Measurements from ENCODE around the gene PDE3B.
"Not testable (repeated sequence)": the region's sequence is repeated elsewhere in the genome, so short reads cannot be mapped to it uniquely, and the experiment has no call there.

The PDE3B gene

DNA sequence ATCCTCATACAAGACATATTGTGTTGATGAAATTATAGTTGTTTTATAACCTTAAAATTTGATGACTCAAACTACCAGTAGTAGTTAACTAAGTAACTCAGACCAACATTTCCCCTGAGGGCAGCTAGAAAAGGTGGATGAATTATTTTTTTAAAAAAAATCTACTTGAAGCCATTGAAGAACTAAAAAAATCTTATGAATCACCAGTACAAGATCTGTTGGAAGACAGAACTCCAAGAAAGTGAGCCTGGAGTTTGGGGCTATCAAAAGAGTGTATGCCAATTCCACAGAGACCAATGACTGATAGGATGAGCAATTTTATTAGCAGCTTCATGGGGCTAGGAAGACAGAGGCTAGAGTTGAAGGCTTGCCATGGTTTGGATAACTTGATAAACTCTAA, 176.0 kb downstream of the PDE3B start:
- no peak for DNase-seq

DNA sequence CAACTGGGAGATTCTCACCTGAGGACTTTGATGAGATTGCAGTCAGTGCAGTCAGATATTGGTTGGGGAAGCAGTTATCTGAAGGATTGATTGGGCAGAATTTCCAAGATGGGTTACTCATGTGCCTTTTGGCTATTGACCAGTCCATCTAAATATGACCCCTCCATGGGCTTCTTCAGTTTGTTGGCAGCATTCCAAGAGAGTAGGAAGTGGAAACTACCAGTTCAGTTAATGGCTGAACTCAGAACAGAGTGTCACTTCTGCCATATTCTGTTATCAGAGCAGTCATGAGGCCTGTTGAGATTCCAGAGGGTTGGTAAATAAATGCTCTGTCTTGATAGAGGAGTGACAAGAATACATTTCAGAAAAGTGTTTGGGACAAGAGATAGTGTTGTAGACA, 177.4 kb downstream of the PDE3B start:
- DNase-seq: no peak

- DNase-seq: no peak
Measured at GRCh38 chr11:14826600-14826999, 183.0 kb downstream of the PDE3B start.

GRCh38 chr11:14835496-14836492, 192.2 kb downstream of the PDE3B start:
- DNase-seq: no peak

DNA sequence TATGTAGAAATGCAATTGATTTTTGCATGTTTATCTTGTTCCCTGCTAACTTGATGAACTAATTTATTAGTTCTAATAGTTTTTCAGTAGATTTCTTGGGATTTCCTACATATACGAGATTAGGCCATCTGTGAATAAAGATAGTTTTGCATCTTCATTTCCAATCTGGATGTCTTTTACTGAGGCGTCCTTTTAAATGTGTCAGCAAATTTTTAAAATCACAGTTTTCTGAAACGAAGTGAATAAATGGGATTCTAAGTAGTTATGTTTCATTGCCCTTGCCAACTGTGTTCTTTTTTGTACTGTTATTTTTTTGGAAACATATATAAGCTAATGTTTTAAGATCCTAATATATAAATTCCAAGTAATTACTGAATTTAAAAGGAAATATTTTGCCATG, 198.4 kb downstream of the PDE3B start:
- DNase-seq: no peak

- no peak for DNase-seq
Measured at GRCh38 chr11:14852571-14853177, 209.1 kb downstream of the PDE3B start.

GRCh38 chr11:14854057-14854456, 210.5 kb downstream of the PDE3B start:
- no peak for DNase-seq

- no peak for DNase-seq
Measured at GRCh38 chr11:14855890-14856289, 212.3 kb downstream of the PDE3B start.

- DNase-seq: no peak
Measured at GRCh38 chr11:14857621-14858020, 214.0 kb downstream of the PDE3B start.

DNA sequence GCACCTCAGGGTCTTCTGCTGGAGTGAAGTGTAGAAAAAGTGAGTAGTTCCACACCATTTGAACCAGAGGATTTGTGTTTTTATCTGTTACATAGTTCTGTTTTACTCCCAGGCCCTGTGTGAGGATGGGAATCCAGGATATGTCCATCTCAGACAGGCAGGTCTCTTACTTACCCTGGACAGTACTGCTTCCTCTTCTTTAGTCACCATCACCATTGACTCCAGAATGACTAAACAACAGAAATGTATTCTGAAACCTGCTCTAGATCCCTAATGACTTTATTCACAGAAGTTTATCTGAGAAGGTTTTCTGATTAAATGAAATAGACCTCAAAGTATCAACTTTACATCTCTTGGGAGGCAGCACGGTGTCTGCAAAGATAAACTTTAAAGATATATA, 214.8 kb downstream of the PDE3B start:
- no peak for DNase-seq

GRCh38 chr11:14860511-14860910, 216.9 kb downstream of the PDE3B start:
- no peak for DNase-seq

DNA sequence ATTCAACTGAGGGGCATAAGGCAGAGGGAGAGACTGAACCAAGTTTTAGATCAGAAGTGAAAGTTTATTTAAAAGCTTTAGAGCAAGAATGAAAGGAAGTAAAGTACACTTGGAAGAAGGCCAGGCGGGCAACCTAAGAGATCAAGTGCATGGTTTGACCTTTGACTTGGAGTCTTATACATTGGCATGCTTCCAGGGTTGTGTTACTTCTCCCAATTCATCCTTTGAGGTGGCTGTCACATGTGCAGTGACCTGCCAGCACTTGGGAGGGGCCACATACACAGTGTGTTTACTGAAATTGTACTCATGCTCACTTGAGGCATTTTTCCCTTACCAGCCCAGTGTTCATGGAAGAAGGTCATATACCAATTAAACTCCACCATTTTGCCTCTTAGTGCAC, 218.1 kb downstream of the PDE3B start:
- DNase-seq: no peak

- not testable (repeated sequence) for DNase-seq
Measured at GRCh38 chr11:14863775-14864174, 220.2 kb downstream of the PDE3B start.

GRCh38 chr11:14872032-14872431, 228.4 kb downstream of the PDE3B start:
- no peak for DNase-seq

GRCh38 chr11:14873632-14874031, 230.0 kb downstream of the PDE3B start:
- no peak for DNase-seq

- no peak for DNase-seq
Measured at GRCh38 chr11:14875163-14875562, 231.6 kb downstream of the PDE3B start.

- no peak for DNase-seq
Measured at GRCh38 chr11:14881576-14882193, 238.1 kb downstream of the PDE3B start.

DNA sequence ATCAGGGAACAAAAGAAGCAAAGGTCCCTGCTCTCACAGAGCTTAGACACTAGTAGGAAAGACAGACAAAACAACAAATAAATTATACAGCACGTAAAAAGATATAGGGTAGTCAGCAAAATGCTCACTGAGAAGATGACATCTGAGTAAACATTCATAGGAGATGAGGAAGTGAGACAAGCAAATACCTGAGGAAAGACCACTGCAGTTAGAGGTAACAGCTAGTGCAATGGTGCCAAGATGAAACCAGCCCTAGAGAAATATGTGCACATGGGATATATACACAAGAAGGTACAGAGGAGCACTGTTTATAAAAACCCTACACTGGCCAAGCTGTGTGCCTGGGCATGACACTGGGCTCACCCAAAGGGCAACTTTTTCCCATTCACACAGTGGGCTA, 238.6 kb downstream of the PDE3B start:
- DNase-seq: no peak

DNA sequence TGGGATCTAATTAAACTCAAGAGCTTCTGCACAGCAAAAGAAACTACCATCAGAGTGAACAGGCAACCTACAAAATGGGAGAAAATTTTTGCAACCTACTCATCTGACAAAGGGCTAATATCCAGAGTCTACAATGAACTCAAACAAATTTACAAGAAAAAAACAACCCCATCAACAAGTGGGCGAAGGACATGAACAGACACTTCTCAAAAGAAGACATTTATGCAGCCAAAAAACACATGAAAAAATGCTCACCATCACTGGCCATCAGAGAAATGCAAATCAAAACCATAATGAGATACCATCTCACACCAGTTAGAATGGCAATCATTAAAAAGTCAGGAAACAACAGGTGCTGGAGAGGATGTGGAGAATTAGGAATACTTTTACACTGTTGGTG, 240.1 kb downstream of the PDE3B start:
- not testable (repeated sequence) for DNase-seq

- DNase-seq: no peak
Measured at GRCh38 chr11:14884667-14885273, 241.2 kb downstream of the PDE3B start.

DNA sequence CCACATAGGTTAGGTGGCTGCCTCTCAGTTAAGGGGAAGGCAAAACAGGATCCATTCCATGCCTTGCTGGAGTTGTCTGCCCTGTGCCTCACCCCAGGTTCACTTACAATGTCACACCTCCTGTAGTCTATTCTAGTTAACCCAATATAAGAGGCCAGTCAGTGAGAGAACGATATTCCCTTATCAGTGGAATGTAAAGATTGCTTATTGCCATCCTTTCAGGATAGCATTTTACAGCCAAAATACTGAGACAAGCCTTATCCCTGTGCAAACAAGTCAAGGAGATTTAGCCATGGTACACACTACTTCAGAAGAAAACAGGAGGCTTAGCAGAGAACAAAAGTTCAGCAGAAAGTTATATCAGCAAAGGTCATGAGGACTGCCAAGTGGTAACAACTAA, 242.9 kb downstream of the PDE3B start:
- no peak for DNase-seq

GRCh38 chr11:14891143-14892035, 247.8 kb downstream of the PDE3B start:
- DNase-seq: peak; percentile 79
